Hematopoietic multipotent progenitor cell treated with erythropoietin and hydrocortisone succinate and interleukin-3 and kit ligand, for 15 days (in vitro differentiated cells): ENCODE data around the gene KBTBD8.
A peak's percentile ranks its signal among the peaks of the same experiment; 100 is the strongest.

Source experiments
- DNase-seq: peaks from one replicate; pipeline ENCODE4 v3.0.0-alpha.2; 2015; ENCODE audit warnings: low spot score

KBTBD8 gene

GRCh38 chr3:67034371-67034770, 36.3 kb downstream of the KBTBD8 start:
- DNase-seq, result no peak

DNA sequence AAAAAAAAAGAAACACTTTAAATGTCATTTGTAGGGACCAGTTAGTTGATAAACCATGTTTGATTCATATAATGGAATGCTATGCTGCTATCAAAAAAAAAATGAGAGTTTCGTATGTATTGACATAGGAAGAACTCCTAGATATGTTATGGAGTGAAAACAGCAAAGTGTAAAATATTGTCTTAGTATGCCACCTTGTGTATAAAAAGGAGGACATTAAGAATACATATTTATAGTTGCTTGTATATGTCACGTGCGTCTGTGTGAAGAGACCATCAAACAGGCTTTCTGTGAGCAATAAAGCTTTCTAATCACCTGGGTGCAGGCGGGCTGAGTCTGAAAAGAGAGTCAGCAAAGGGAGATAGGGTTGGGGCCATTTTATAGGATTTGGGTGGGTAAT, 39.5 kb downstream of the KBTBD8 start:
- peak; percentile 73 for DNase-seq

- DNase-seq, result no peak
Measured at GRCh38 chr3:67044295-67044694, 46.2 kb downstream of the KBTBD8 start.

GRCh38 chr3:67044955-67045354, 46.8 kb downstream of the KBTBD8 start:
- no peak for DNase-seq

DNA sequence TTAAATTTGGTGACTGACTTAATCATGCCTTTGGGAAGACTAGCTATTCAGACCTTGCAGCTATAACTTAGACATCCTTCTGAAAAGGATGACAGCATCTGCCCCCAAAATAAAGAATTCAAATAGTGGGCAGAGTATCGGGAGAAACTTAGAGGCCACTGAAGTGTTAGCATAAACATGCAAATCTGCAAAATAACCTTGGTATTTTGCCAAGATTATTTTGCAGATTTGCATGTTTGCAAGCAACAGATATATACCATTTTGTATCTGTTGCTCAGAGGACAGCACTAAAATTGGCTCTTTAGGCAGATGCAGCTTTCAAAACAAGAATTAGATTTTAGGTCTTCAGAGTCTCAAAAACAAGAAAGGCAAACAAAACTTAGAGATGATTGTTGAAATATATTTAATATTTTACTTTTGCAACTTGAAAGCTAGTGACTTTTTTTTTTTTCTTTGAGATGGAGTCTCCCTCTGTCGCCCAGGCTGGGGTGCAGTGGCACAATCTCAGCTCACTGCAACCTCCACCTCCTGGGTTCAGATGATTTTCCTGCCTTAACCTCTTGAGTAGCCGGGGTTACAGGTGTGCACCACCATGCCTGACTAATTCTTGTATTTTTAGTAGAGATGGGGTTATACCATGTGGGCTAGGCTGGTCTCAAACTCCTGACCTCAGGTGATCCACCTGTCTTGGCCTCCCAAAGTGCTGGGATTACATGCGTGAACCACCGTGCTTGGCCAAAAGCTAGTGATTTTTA, 47.8 kb downstream of the KBTBD8 start:
- no peak for DNase-seq

DNA sequence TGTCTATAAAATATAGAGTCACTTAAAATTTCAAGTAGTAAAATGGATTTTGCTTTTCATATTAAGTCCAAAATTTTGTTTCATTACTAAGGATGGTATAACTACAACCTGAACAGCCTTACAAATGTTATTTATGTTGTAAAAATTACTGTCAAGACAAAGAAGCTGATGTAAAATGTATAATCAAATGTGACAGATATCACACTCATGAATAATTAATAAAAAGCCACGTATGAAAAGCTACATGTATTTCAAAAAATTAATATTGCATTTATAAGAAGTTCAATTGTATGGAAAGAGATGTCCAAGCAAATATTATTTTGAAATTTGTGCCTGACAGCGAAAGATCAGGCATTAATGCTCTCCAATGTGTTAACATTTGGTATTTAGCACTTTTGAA, 48.9 kb downstream of the KBTBD8 start:
- no peak for DNase-seq

GRCh38 chr3:67048067-67048714, 50.1 kb downstream of the KBTBD8 start:
- no peak for DNase-seq

- no peak for DNase-seq
Measured at GRCh38 chr3:67048715-67049074, 50.6 kb downstream of the KBTBD8 start.

DNA sequence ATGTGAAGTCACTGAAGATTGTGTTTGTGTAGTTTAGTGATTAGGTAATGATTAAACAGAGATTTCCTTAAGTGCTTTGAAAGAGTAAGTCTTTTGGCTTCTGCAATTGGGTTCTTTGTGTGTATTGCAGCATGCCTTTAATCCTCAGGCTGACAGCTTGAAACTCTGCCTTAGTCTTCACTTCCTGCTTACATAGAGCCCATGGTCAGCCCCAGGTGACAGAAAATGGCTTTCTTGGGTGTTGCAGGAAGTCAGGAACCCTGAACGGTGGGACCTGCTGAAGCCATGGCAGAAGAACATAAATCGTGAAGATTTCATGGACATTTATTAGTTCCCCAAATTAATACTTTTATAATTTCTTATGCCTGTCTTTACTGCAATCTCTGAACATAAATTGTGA, 61.3 kb downstream of the KBTBD8 start:
- no peak for DNase-seq
